IMR-90 (cell line): ENCODE results near the gene SCN8A. TPM values are rescaled to one million over a fixed set of nuclear protein-coding genes. Genes with fewer than 3 reads are reported as not detected.
A peak's percentile ranks its signal among the peaks of the same experiment; 100 is the strongest.

Source experiments
- ATAC-seq: fragments of 200-7000 bp; cut with Tn5 transposase; 2 replicates; pipeline ENCODE4 v1.9.1; 2020; ENCODE audit warnings: low read depth, mild to moderate bottlenecking, moderate library complexity
- BruUV-seq: library from RNA; stranded (reverse); fragments of 400-500 nt; replicated peaks from 2 replicates; lab custom pipeline; 2021; lab: Mats Ljungman, UMichigan
- CTCF ChIA-PET: fragments of 300-600 bp; formaldehyde crosslinking; extraction: SDS; loops from one replicate; lab custom pipeline; 2021; ENCODE audit warnings: antibody characterized with exemption; lab: Yijun Ruan, JAX
- POLR2A ChIA-PET: fragments of 300-600 bp; sonication (Branson Sonifier 250); formaldehyde crosslinking; loops from one replicate; lab custom pipeline; 2022; ENCODE audit warnings: antibody characterized with exemption; ENCODE audit not compliant: unreplicated experiment; lab: Charles Lee
- DNase-seq: peaks from one replicate; pipeline ENCODE4 v3.0.0; 2013
- H2AFZ ChIP-seq: replicated peaks from 2 replicates; pipeline ENCODE3; 2013; ENCODE audit warnings: low read length, mild to moderate bottlenecking; ENCODE audit not compliant: poor library complexity
- H2AK5ac ChIP-seq: 2 replicates; pipeline ENCODE4 v1.6.1; 2013; ENCODE audit warnings: low read depth, low read length, inconsistent platforms
- H2AK9ac ChIP-seq: replicated peaks from 2 replicates; pipeline ENCODE3; 2013; ENCODE audit warnings: mild to moderate bottlenecking, low read depth, low read length, moderate library complexity; ENCODE audit not compliant: poor library complexity
- H2BK120ac ChIP-seq: 2 replicates; pipeline ENCODE4 v1.6.1; 2013; ENCODE audit warnings: low read depth, low read length, inconsistent platforms
- H2BK15ac ChIP-seq: 3 replicates; pipeline ENCODE4 v1.6.1; 2013; ENCODE audit warnings: low read depth, low read length, inconsistent platforms
- H2BK20ac ChIP-seq: 2 replicates; pipeline ENCODE4 v1.6.1; 2013; ENCODE audit warnings: low read depth, mild to moderate bottlenecking, inconsistent platforms, low read length, moderate library complexity
- H2BK5ac ChIP-seq: 2 replicates; pipeline ENCODE4 v1.6.1; 2013; ENCODE audit warnings: mild to moderate bottlenecking, low read depth, low read length, inconsistent platforms; ENCODE audit not compliant: poor library complexity, severe bottlenecking
- H3K14ac ChIP-seq: replicated peaks from 2 replicates; pipeline ENCODE4 v1.6.1; 2013; ENCODE audit warnings: low read depth, low read length, inconsistent platforms
- H3K18ac ChIP-seq: 2 replicates; pipeline ENCODE4 v1.6.1; 2013; ENCODE audit warnings: low read depth, low read length, control low read depth
- H3K23ac ChIP-seq: 2 replicates; pipeline ENCODE4 v1.6.1; 2013; ENCODE audit warnings: low read depth, low read length, inconsistent platforms
- H3K27ac ChIP-seq: 2 replicates; pipeline ENCODE4 v1.5.1; 2013; ENCODE audit warnings: mild to moderate bottlenecking, control low read depth, low read length; ENCODE audit not compliant: insufficient read depth
- H3K27me3 ChIP-seq: 2 replicates; pipeline ENCODE4 v1.6.1; 2013; ENCODE audit warnings: low read length; ENCODE audit not compliant: control insufficient read depth, insufficient read depth
- H3K36me3 ChIP-seq: 2 replicates; pipeline ENCODE4 v1.6.1; 2013; ENCODE audit warnings: low read length, mixed read lengths; ENCODE audit not compliant: control insufficient read depth, insufficient read depth
- H3K4ac ChIP-seq: 2 replicates; pipeline ENCODE4 v1.6.1; 2013; ENCODE audit warnings: low read depth, low read length, inconsistent platforms
- H3K4me1 ChIP-seq: 2 replicates; pipeline ENCODE4 v1.6.1; 2013; ENCODE audit warnings: low read length, mixed read lengths; ENCODE audit not compliant: control insufficient read depth, insufficient read depth
- H3K4me2 ChIP-seq: 2 replicates; pipeline ENCODE4 v1.6.1; 2013; ENCODE audit warnings: low read depth, mild to moderate bottlenecking, control low read depth, low read length, moderate library complexity
- H3K4me3 ChIP-seq: 2 replicates; pipeline ENCODE4 v1.5.1; 2013; ENCODE audit warnings: low read depth, mild to moderate bottlenecking, control low read depth, low read length, moderate library complexity; ENCODE audit not compliant: insufficient read depth
- H3K56ac ChIP-seq: 2 replicates; pipeline ENCODE4 v1.6.1; 2013; ENCODE audit warnings: low read length, inconsistent platforms; ENCODE audit not compliant: insufficient read depth; ENCODE audit errors: extremely low read depth
- H3K79me1 ChIP-seq, 2 experiments: 2 replicates each; pipeline ENCODE4 v1.6.1; 2013; ENCODE audit warnings: low read length in 2 of 2, inconsistent platforms in 1 of 2, low read depth in 1 of 2
- H3K9ac ChIP-seq: 2 replicates; pipeline ENCODE4 v1.6.1; 2013; ENCODE audit warnings: low read depth, low read length, control low read depth
- H3K9me1 ChIP-seq: 2 replicates; pipeline ENCODE4 v1.6.1; 2013; ENCODE audit warnings: low read length, inconsistent platforms; ENCODE audit not compliant: insufficient read depth
- H3K9me3 ChIP-seq: 2 replicates; pipeline ENCODE4 v1.6.1; 2013; ENCODE audit warnings: low read length; ENCODE audit not compliant: control insufficient read depth, insufficient read depth
- H4K20me1 ChIP-seq: 2 replicates; pipeline ENCODE4 v1.6.1; 2013; ENCODE audit warnings: low read length, inconsistent platforms; ENCODE audit not compliant: insufficient read depth
- H4K5ac ChIP-seq: 2 replicates; pipeline ENCODE4 v1.6.1; 2013; ENCODE audit warnings: mild to moderate bottlenecking, low read depth, low read length, control low read depth
- H4K8ac ChIP-seq, 2 experiments: 2 replicates each; pipeline ENCODE4 v1.6.1; 2013; ENCODE audit warnings: low read depth in 2 of 2, low read length in 2 of 2, control low read depth in 1 of 2, inconsistent platforms in 1 of 2
- H4K91ac ChIP-seq: 2 replicates; pipeline ENCODE4 v1.6.1; 2013; ENCODE audit warnings: low read depth, low read length, inconsistent platforms; ENCODE audit not compliant: insufficient read depth
- NFE2L2 ChIP-seq: fragments of 150-350 bp; IDR thresholded peaks from 2 replicates; pipeline ENCODE4 v1.6.1; 2016; ENCODE audit warnings: low read depth, mild to moderate bottlenecking, low read length
- RFX5 ChIP-seq: IDR thresholded peaks from 2 replicates; pipeline ENCODE4 v1.8.0; 2012; ENCODE audit warnings: low read depth, mild to moderate bottlenecking, low read length, moderate library complexity
- WGBS, 2 experiments: methylation state at CpG; one replicate each; pipeline versions ENCODE4 v1.1.5 to v1.1.7; 2013; ENCODE audit warnings: missing lambda C conversion rate in 2 of 2; ENCODE audit not compliant: insufficient read length in 1 of 2; ENCODE audit errors: extremely low coverage in 2 of 2; 5-methylcytosine and 5-hydroxymethylcytosine counted together
- dilution Hi-C: fragments of 300-500 bp; cut with HindIII; formaldehyde crosslinking; loops from one replicate; pipeline ENCODE4 v1.14.3; 2018; ENCODE audit warnings: low sequenced_read_pairs; ENCODE audit not compliant: unreplicated experiment
- in situ Hi-C: fragments of 300-500 bp; cut with MboI; formaldehyde crosslinking; loops from 3 replicates; pipeline ENCODE4 v1.14.3; 2019; ENCODE audit warnings: low sequenced_read_pairs, inconsistent platforms, mixed read lengths
- intact Hi-C: fragments of 100-400 bp; cut with micrococcal nuclease; formaldehyde crosslinking; loops from 2 replicates; pipeline ENCODE4 v1.10.0; 2022
- polyA plus RNA-seq, 3 experiments: library from polyadenylated mRNA; depleted of rRNA; stranded (reverse); fragments of >200 nt; gene quantifications; 2 replicates each; pipeline ENCODE4 v1.2.3, GENCODE V29; 2012; ENCODE audit warnings: low replicate concordance in 1 of 3
- total RNA-seq: library from RNA; depleted of rRNA; stranded (reverse); fragments of >200 nt; gene quantifications from 2 replicates; pipeline ENCODE4 v1.2.3, GENCODE V29; 2012

The SCN8A gene
- total and polyA plus RNA-seq, 2 of the 4 experiments (the other 2 are of a cell fraction) = 6.9 to 19.7 TPM

DNA sequence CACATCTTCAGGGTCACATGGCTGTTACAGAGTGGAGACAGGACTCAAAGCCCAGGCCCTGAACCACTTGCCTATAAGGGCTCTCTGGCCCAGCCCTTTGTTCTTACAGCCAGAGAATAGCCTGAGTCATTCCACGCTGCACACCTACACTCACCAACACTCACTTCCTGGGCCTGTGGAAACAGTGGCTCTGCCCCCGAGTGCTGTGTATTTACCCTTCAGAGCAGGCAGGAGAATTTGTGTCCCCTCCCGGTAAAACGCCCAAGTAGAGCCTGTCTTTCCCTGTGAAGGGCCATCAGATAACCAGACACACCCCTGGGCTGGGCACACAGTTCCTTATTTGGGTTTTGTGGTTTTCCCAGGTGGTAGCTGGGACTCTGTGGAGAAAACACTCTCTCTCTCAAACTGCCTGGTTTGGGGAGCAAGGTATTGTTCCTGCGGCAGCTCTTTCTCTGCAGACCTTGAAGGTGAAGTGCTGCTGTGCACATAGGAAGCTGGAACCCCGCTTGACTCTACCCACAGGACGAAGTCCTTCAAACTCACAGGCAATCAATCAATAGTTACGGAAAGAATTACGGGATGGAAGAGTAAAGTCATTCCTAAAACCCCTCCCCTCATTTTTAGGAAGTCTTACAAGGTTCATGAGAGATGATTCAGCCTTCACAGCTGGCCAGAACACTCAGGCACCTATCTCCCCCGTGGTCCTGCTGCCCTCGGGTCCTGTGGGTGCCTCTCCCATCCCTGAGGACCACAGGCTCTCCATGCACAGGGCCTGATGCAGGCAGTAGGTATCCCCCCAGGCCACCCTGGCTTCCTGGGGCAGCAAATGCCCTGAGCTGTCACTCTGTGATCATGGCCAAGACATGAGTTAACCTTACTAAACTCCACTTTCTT is 237.1 kb downstream of the SCN8A start:
- intact Hi-C loops = no loop called here
- DNase-seq = peak; percentile 64
- CTCF ChIA-PET = no interaction called here

More for the DNA sequence above, 237.1 kb downstream of the SCN8A start:
- no peak overlapping the region for H2BK5ac ChIP-seq
- H2AFZ ChIP-seq = peak overlapping the region; percentile 76
- no peak overlapping the region for H3K4me2 ChIP-seq
- H3K27me3 ChIP-seq = peaks cover 27% of the 10 kb centered on the region
- 80% methylated on average over 2 of the region's 11 CpGs; no CpG with 5 or more reads in 1 of the 2 experiments for WGBS, 2 experiments
- H3K4me3 ChIP-seq = no peak overlapping the region
- H2BK120ac ChIP-seq = no peak overlapping the region
- H4K20me1 ChIP-seq = no peaks in the 10 kb centered on the region
- no peak overlapping the region for H3K27ac ChIP-seq
- H4K8ac ChIP-seq = no peak overlapping the region
- H3K4ac ChIP-seq = no peak overlapping the region
- H4K5ac ChIP-seq = no peak overlapping the region
- dilution Hi-C loops = no loop called here
- in situ Hi-C loops = no loop called here
- no peaks in the 10 kb centered on the region for H3K79me1 ChIP-seq
- no peak overlapping the region for H3K9ac ChIP-seq
- H3K23ac ChIP-seq = no peak overlapping the region
- BruUV-seq = no TSS peak
- no peak overlapping the region for H2AK9ac ChIP-seq
- no peaks in the 10 kb centered on the region for H3K9me3 ChIP-seq
- H3K18ac ChIP-seq = no peak overlapping the region
- H2AK5ac ChIP-seq = no peak overlapping the region
- H2BK15ac ChIP-seq = no peak overlapping the region
- TF ChIP-seq RFX5 = no peak
- TF ChIP-seq NFE2L2 = peak; percentile 39; the same call in 1 of the 2 replicates
- no peak overlapping the region for H3K56ac ChIP-seq
- no peak overlapping the region for H2BK20ac ChIP-seq
- H3K4me1 ChIP-seq = no peaks in the 10 kb centered on the region
- POLR2A ChIA-PET = no interaction called here
- H3K14ac ChIP-seq = no peak overlapping the region
- H3K36me3 ChIP-seq = no peaks in the 10 kb centered on the region
- peak; percentile 27; the same call in 1 of the 2 replicates for ATAC-seq
- H4K91ac ChIP-seq = no peak overlapping the region
- 0 out of 2 replicates have a peak, but pooled peaks cover 4% of the 10 kb centered on the region for H3K9me1 ChIP-seq
